Activated B cell treated with CpG ODN at 0.5 μM for 24 hours (primary cell): ENCODE data around the gene SKAP2. TPM values are rescaled to one million over a fixed set of nuclear protein-coding genes. Genes with fewer than 3 reads are reported as not detected.

ENCODE experiments used
- ATAC-seq: fragments of 200-7000 bp; cut with Tn5 transposase; one replicate; pipeline ENCODE4 v1.10.0; 2021; ENCODE audit warnings: low read depth, mild to moderate bottlenecking, moderate library complexity
- CTCF ChIA-PET: fragments of 350-600 bp; sonication (Branson Sonifier 250); formaldehyde crosslinking; loops from one replicate; lab custom pipeline; 2021; ENCODE audit warnings: antibody characterized with exemption; lab: Charles Lee
- POLR2A ChIA-PET: fragments of 350-600 bp; sonication (Branson Sonifier 250); formaldehyde crosslinking; loops from one replicate; lab custom pipeline; 2021; ENCODE audit warnings: antibody characterized with exemption; lab: Charles Lee
- DNase-seq: peaks from one replicate; pipeline ENCODE4 v3.0.0; 2022
- H3K27ac Mint-ChIP-seq: one replicate; pipeline ENCODE4 v1.8.0; 2020; ENCODE audit warnings: mixed read lengths
- H3K27me3 Mint-ChIP-seq: one replicate; pipeline ENCODE4 v1.8.0; 2021; ENCODE audit warnings: mixed read lengths
- H3K36me3 Mint-ChIP-seq: one replicate; pipeline ENCODE4 v1.8.0; 2021; ENCODE audit warnings: low read depth, mixed read lengths
- H3K4me1 Mint-ChIP-seq: one replicate; pipeline ENCODE4 v1.8.0; 2021; ENCODE audit warnings: mixed read lengths
- H3K4me3 Mint-ChIP-seq: one replicate; pipeline ENCODE4 v1.8.0; 2020; ENCODE audit warnings: mild to moderate bottlenecking, mixed read lengths
- H3K9me3 Mint-ChIP-seq: one replicate; pipeline ENCODE4 v1.8.0; 2020; ENCODE audit warnings: mixed read lengths
- CTCF ChIP-seq: fragments of 200-600 bp; IDR thresholded peaks from one replicate; pipeline ENCODE4 v1.8.0; 2022; ENCODE audit warnings: antibody characterized with exemption, mild to moderate bottlenecking
- intact Hi-C: fragments of 100-400 bp; cut with micrococcal nuclease; formaldehyde crosslinking; loops from one replicate; pipeline ENCODE4 v1.15.1; 2024
- total RNA-seq: library from RNA; stranded (reverse); gene quantifications from 2 replicates; pipeline ENCODE4 v1.2.3, GENCODE V29; 2022

The SKAP2 gene
- total RNA-seq, 1 donor from 2014 or later: 75.6 TPM

GRCh38 chr7:26664735-26665416 lies 199.5 kb downstream of the SKAP2 start:
- no peak for TF ChIP-seq CTCF
- no peak for DNase-seq
- H3K36me3 Mint-ChIP-seq: peaks cover 5% of the 10 kb centered on the region
- H3K4me1 Mint-ChIP-seq: peaks cover 14% of the 10 kb centered on the region
- no peaks in the 10 kb centered on the region for H3K9me3 Mint-ChIP-seq
- no peak overlapping the region for H3K27ac Mint-ChIP-seq
- intact Hi-C loops: loop anchor here (5.0 kb wide), 2 partner anchors 463 to 497 kb away; partner anchors contain the start of genes CBX3 and HNRNPA2B1
- ATAC-seq: peak; percentile 49
- peak overlapping the region; percentile 24 for H3K4me3 Mint-ChIP-seq
- no peaks in the 10 kb centered on the region for H3K27me3 Mint-ChIP-seq
- ChIA-PET CTCF (interaction anchor here (0.9 to 4.8 kb wide), 2 partner anchors 296 to 772 kb away, joined by 4 to 72 read pairs; no protein-coding TSS in a partner anchor), POLR2A (no interaction called here)

- CTCF ChIA-PET: interaction anchor here (0.7 to 4.8 kb wide), 4 partner anchors 287 to 772 kb away, joined by 3 to 72 read pairs (median 4); no protein-coding TSS in a partner anchor
- TF ChIP-seq CTCF: no peak
- no peak for DNase-seq
- no peak for ATAC-seq
- H3K4me1 Mint-ChIP-seq: peaks cover 13% of the 10 kb centered on the region
- peaks cover 4% of the 10 kb centered on the region for H3K36me3 Mint-ChIP-seq
- H3K27me3 Mint-ChIP-seq: no peaks in the 10 kb centered on the region
- intact Hi-C loops: no loop called here
- H3K9me3 Mint-ChIP-seq: no peaks in the 10 kb centered on the region
- H3K27ac Mint-ChIP-seq: no peak overlapping the region
- no peak overlapping the region for H3K4me3 Mint-ChIP-seq
- POLR2A ChIA-PET: no interaction called here
Observed at GRCh38 chr7:26664274-26664673, 200.1 kb downstream of the SKAP2 start.

GRCh38 chr7:26663874-26664273 lies 200.5 kb downstream of the SKAP2 start:
- intact Hi-C loops: no loop called here
- CTCF ChIA-PET: interaction anchor here (0.7 to 4.8 kb wide), 3 partner anchors 287 to 771 kb away, joined by 3 to 72 read pairs (median 4); no protein-coding TSS in a partner anchor
- H3K4me3 Mint-ChIP-seq: no peak overlapping the region
- no peak for TF ChIP-seq CTCF
- H3K9me3 Mint-ChIP-seq: no peaks in the 10 kb centered on the region
- H3K36me3 Mint-ChIP-seq: peaks cover 4% of the 10 kb centered on the region
- ATAC-seq (no peak), DNase-seq (no peak)
- no peaks in the 10 kb centered on the region for H3K27me3 Mint-ChIP-seq
- POLR2A ChIA-PET: no interaction called here
- H3K27ac Mint-ChIP-seq: no peak overlapping the region
- H3K4me1 Mint-ChIP-seq: peaks cover 13% of the 10 kb centered on the region

- Mint-ChIP-seq H3K36me3 (peaks cover 2% of the 10 kb centered on the region), H3K4me1 (peaks cover 13% of the 10 kb centered on the region), H3K4me3 (no peak overlapping the region), H3K27ac (no peak overlapping the region), H3K9me3 (no peaks in the 10 kb centered on the region), H3K27me3 (no peaks in the 10 kb centered on the region)
- POLR2A ChIA-PET: no interaction called here
- CTCF ChIA-PET: no interaction called here
- ATAC-seq (no peak), DNase-seq (no peak)
- intact Hi-C loops: no loop called here
- TF ChIP-seq CTCF: no peak
Observed at GRCh38 chr7:26662646-26663045, 201.7 kb downstream of the SKAP2 start.

GRCh38 chr7:26659121-26659520 lies 205.3 kb downstream of the SKAP2 start:
- TF ChIP-seq CTCF: no peak
- ATAC-seq: no peak
- no peak for DNase-seq
- ChIA-PET POLR2A (no interaction called here), CTCF (interaction anchor here (0.5 kb wide), 1 partner anchor 39 kb away, joined by 3 read pairs; no protein-coding TSS in a partner anchor)
- Mint-ChIP-seq H3K27ac (no peak overlapping the region), H3K4me1 (no peaks in the 10 kb centered on the region), H3K9me3 (no peaks in the 10 kb centered on the region), H3K4me3 (no peak overlapping the region), H3K36me3 (no peaks in the 10 kb centered on the region), H3K27me3 (no peaks in the 10 kb centered on the region)
- intact Hi-C loops: no loop called here
